Astrocyte (in vitro differentiated cells and primary cell): ENCODE measurements around the gene PLSCR3.

Experiments
- CTCF ChIP-seq: IDR thresholded peaks from 2 replicates; pipeline ENCODE4 v1.5.1; 2011; ENCODE audit warnings: low read depth, mild to moderate bottlenecking, inconsistent platforms, low read length, moderate library complexity; ENCODE audit not compliant: insufficient read depth
- EZH2 ChIP-seq: IDR thresholded peaks from 2 replicates; pipeline ENCODE4 v1.6.1; 2012; ENCODE audit warnings: mild to moderate bottlenecking, low read length, inconsistent platforms; ENCODE audit not compliant: insufficient read depth

- no peak for TF ChIP-seq CTCF
- peak; percentile 78 for TF ChIP-seq EZH2
Observed at GRCh38 chr17:7383742-7384488, 10.4 kb downstream of the PLSCR3 start.
